ENCODE data around the gene MBOAT2. TPM values are rescaled to one million over a fixed set of nuclear protein-coding genes. Genes with fewer than 3 reads are reported as not detected.

MBOAT2 gene
- total RNA-seq, 3 donors from 2014 or later, result 36.1 to 65.6 (median 50.6) TPM

- Histone ChIP-seq H3K4me1 (ENCODE audit: low read depth) (no peaks in the 10 kb centered on the region), H3K9me3 (no peaks in the 10 kb centered on the region), H3K4me3 (no peak overlapping the region), H3K36me3 (ENCODE audit: low read depth) (no peaks in the 10 kb centered on the region)
- no peak for DNase-seq
- intact Hi-C loops (cut with DNase I, micrococcal nuclease), result no loop called here
- TF ChIP-seq CTCF (IDR thresholded peaks at IDR 0.05), result no peak
- ATAC-seq, result no peak
Measured at GRCh38 chr2:8858910-8859309, 144.6 kb downstream of the MBOAT2 start.

- ATAC-seq (no peak), DNase-seq (no peak)
- no peak for TF ChIP-seq CTCF (IDR thresholded peaks at IDR 0.05)
- intact Hi-C loops (cut with DNase I, micrococcal nuclease), result no loop called here
- H3K4me3 ChIP-seq, result no peak overlapping the region
- no peaks in the 10 kb centered on the region for H3K9me3 ChIP-seq
- H3K36me3 ChIP-seq (ENCODE audit: low read depth), result no peaks in the 10 kb centered on the region
- H3K4me1 ChIP-seq (ENCODE audit: low read depth), result no peaks in the 10 kb centered on the region
Measured at GRCh38 chr2:8858264-8858663, 145.2 kb downstream of the MBOAT2 start.

- ATAC-seq (no peak), DNase-seq (no peak)
- Histone ChIP-seq H3K36me3 (ENCODE audit: low read depth) (no peaks in the 10 kb centered on the region), H3K9me3 (no peaks in the 10 kb centered on the region), H3K4me3 (no peak overlapping the region), H3K4me1 (ENCODE audit: low read depth) (no peaks in the 10 kb centered on the region)
- no peak for TF ChIP-seq CTCF (IDR thresholded peaks at IDR 0.05)
- intact Hi-C loops (cut with DNase I, micrococcal nuclease), result no loop called here
Measured at GRCh38 chr2:8857709-8858108, 145.8 kb downstream of the MBOAT2 start.

DNA sequence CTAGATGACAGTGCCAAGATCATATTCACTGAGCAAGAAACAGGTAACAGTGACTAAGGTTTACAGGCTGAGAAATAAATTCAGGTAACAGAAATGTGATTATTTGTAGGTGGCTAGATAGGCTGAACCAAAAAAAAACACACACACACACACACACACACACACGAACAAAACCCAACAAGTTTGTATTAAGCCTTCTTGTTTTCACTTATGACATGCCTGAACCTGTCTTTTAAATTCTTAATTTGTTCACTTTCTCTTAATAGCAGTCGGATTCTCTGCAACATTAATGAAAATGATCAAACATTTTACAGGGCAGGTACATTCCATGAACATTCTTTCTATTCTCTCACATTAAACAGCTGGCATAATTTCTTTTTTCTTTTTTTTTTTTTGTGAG, 147.3 kb downstream of the MBOAT2 start:
- no peaks in the 10 kb centered on the region for H3K36me3 ChIP-seq (ENCODE audit: low read depth)
- no peak for DNase-seq
- no peaks in the 10 kb centered on the region for H3K9me3 ChIP-seq
- no peak for TF ChIP-seq CTCF (IDR thresholded peaks at IDR 0.05)
- no peak overlapping the region for H3K4me3 ChIP-seq
- no peak for ATAC-seq
- intact Hi-C loops (cut with DNase I, micrococcal nuclease), result no loop called here
- no peaks in the 10 kb centered on the region for H3K4me1 ChIP-seq (ENCODE audit: low read depth)

- ATAC-seq (no peak), DNase-seq (no peak)
- Histone ChIP-seq H3K4me1 (ENCODE audit: low read depth) (no peaks in the 10 kb centered on the region), H3K36me3 (ENCODE audit: low read depth) (no peaks in the 10 kb centered on the region), H3K9me3 (no peaks in the 10 kb centered on the region), H3K4me3 (no peak overlapping the region)
- intact Hi-C loops (cut with DNase I, micrococcal nuclease), result no loop called here
- no peak for TF ChIP-seq CTCF (IDR thresholded peaks at IDR 0.05)
Measured at GRCh38 chr2:8855010-8855409, 148.5 kb downstream of the MBOAT2 start.

- Histone ChIP-seq H3K36me3 (ENCODE audit: low read depth) (no peaks in the 10 kb centered on the region), H3K4me1 (ENCODE audit: low read depth) (no peaks in the 10 kb centered on the region), H3K4me3 (no peak overlapping the region), H3K9me3 (no peaks in the 10 kb centered on the region)
- TF ChIP-seq CTCF (IDR thresholded peaks at IDR 0.05), result no peak
- no peak for DNase-seq
- intact Hi-C loops (cut with DNase I, micrococcal nuclease), result no loop called here
- ATAC-seq, result no peak
Measured at GRCh38 chr2:8853426-8853825, 150.1 kb downstream of the MBOAT2 start.
